GM21528 (cell line): Measurements from ENCODE around the gene HMGCR.
A peak's percentile ranks its signal among the peaks of the same experiment; 100 is the strongest.

Source experiments
- ATAC-seq: cut with Tn5 transposase; IDR thresholded peaks from one replicate; pipeline ENCODE4 v1.9.1; 2021; ENCODE audit warnings: mild to moderate bottlenecking, moderate library complexity; ENCODE audit not compliant: unreplicated experiment, low FRiP score

Gene HMGCR

GRCh38 chr5:75338408-75338807 lies 1.4 kb downstream of the HMGCR start:
- no peak for ATAC-seq

DNA sequence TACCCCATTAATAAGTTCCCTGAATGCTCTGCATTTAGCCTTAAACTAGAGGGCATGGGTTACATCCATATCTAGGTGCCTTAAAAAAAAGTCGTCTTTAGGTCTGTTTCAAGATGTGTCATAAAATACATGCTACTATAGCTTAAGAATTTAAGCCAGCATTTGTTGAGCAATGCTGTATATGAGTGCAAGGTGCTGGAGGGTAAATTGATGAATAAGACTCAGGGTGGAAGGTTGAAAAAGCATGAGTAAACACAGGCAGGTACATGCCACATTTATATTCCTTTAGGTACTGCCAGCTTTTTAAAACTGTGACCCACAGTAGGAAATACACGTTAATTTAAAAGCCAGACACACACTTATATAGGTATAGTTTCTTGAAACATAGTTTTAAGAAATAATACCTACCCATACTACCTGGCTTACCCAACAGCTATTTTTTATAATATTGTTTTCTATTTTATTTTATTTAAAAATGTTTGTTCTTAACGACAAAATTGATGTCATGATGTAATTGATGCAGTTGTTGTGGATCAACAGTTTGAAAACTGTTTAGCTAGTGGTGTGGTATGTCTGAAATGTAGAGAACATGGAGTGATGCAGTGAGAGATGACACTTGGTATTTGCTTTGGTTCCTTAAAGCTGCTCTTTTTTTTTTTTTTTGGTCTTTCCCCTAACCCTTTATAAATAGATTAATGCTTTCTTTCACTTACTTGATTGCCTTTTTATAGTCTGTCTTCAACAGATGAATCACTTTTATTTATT lies 3.9 kb downstream of the HMGCR start:
- no peak for ATAC-seq

DNA sequence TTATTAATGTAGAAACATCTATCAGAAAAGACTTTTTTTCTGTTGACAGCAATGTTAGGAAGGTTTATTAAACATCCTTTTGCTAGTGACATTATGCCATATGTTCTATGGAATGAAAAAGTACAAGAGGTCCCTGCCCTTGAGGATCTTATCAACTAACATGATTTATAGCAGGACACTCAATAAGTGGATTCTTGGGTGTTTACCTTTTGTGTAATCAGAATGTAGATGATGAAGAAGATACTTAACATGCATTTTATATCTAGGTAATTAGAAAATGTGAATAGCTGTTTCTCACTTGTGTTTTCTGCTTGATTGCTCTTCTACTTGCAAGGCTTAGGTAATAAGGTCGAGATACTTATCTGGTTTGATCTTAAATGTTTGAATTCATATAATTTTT lies 4.9 kb downstream of the HMGCR start:
- ATAC-seq = no peak

DNA sequence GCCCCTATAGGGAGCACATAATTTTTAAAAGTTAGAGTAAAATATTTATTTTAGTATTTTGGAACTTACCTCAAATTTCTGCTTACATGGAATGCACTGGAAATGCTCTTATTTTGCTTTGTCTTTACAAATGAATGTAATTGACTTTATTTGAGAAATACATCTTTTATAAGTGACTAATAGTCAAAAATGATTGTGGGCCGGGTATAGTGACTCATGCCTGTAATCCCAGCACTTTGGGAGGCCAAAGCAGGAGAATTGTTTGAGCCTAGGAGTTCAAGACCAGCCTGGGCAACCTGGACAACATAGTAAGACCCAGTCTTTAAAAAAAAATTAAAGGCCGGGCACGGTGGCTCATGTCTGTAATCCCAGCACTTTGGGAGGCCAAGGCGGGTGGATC lies 5.8 kb downstream of the HMGCR start:
- no peak for ATAC-seq

GRCh38 chr5:75348241-75348640 lies 11.2 kb downstream of the HMGCR start:
- no peak for ATAC-seq

- ATAC-seq = no peak
Observed at GRCh38 chr5:75349663-75350062, 12.6 kb downstream of the HMGCR start.

GRCh38 chr5:75351139-75351926 lies 14.3 kb downstream of the HMGCR start:
- ATAC-seq = no peak

GRCh38 chr5:75355236-75355635 lies 18.2 kb downstream of the HMGCR start:
- ATAC-seq = no peak

- ATAC-seq = no peak
Observed at GRCh38 chr5:75356719-75357118, 19.7 kb downstream of the HMGCR start.

DNA sequence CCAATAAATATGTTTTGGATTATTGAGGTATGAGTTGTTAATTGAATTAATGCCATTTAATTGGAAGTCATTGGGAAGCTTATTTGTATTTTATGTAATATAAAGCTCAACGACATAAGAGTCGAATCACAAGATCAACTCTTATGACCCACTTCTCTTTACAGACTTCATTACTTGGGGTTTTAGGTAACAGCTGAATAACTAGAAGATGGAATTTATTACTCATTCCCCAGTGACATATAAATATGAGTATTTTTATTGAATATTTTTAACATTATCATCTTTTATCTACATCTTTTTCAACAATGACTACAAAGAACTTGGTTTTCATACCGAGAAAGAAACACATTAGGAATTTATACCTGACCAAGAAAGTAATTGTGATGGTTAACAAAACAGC lies 21.1 kb downstream of the HMGCR start:
- no peak for ATAC-seq

- ATAC-seq = no peak
Observed at GRCh38 chr5:75361310-75361709, 24.3 kb downstream of the HMGCR start.

- ATAC-seq = no peak
Observed at GRCh38 chr5:75362474-75362975, 25.5 kb downstream of the HMGCR start.

GRCh38 chr5:75363111-75363510 lies 26.1 kb downstream of the HMGCR start:
- no peak for ATAC-seq

GRCh38 chr5:75363726-75364495 lies 26.9 kb downstream of the HMGCR start:
- ATAC-seq = no peak

DNA sequence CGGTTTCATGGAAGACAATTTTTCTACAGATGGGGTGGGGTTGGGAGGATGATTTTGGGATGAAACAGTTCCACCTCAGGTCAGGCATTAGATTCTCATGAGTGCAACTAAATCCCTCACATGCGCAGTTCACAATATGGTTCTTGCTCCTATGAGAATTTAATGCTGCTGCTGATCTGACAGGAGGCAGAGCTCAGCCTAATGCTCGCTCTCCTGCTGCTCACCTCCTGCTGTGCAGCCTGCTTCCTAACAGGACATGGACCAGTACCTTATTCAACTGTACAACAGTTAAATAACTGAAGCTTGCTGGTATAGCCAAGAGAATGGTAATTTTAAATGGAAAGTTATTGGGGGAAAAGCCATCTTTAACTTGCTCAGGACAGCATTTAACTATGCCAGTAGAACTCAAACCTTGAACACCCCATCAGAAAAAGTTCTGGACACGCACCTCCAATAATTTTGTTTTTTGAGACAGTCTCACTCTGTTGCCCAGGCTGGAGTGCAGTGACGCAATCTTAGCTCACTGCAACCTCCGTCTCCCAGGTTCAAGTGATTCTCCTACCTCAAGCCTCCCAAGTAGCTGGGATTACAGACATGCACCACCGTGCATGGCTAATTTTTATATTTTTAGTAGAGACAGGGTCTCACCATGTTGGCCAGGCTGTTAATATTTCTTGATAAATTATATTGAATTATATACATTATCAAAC lies 27.7 kb downstream of the HMGCR start:
- no peak for ATAC-seq

DNA sequence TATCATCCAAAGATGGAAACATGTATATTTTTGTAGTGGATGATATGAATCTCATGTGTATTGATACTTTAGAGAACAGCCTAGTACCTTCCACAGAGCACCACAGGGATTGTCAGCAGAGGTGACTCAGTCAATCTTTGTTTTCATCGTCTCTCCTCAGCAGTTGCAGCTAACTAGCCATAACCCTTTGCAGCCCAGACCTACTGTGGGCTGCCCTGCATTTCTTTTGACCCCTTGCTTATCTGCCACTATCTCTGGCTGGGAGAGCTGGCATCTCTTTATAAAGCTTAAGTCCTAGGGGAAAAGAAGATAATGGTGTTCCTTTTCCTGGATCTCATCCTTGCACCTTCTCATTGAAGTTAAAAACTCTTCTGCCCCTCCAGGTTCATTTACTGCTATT lies 28.7 kb downstream of the HMGCR start:
- ATAC-seq = no peak

DNA sequence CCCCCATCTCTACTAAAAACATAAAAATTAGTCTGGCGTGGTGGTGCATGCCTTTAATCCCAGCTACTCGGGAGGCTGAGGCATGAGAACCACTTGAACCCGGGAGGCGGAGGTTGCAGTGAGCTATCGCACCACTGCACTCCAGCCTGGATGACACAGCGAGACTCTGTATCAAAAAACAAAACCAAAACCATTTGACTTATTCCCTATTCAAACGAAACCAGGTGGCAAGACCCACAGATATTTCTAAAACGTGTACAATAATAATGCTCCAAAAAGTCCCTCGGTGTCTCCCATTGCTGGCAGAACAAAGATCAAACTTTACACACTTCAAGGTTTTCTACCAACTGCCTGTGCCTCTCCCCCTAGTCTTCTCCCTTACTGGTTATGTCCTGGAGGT lies 29.8 kb downstream of the HMGCR start:
- peak; percentile 76 for ATAC-seq

GRCh38 chr5:75367401-75367800 lies 30.4 kb downstream of the HMGCR start:
- ATAC-seq = no peak

DNA sequence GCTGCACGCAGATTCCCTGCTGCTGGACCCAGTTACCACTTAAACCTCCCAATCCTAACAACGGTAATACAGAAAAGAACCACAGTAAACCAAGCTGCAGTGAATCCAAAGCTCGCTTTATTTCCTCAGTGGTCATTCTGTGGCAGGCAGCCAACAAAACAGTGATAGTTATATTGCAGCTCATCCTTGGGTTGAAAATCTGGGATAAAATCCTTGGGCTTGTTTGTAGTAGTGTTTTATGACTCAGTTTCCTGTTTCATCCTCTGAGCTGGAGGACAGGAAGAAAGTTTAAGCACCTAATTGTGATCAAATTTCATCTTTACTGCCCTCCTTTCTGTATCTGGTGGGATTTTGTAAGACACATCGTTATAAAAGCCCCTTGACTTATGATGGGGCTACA lies 31.4 kb downstream of the HMGCR start:
- no peak for ATAC-seq

- ATAC-seq = no peak
Observed at GRCh38 chr5:75373862-75374261, 36.8 kb downstream of the HMGCR start.
